K562 (cell line): ENCODE data around the gene ADARB2. TPM values are rescaled to one million over a fixed set of nuclear protein-coding genes. Genes with fewer than 3 reads are reported as not detected.

ENCODE experiments used
- ATAC-seq: fragments of 200-7000 bp; cut with Tn5 transposase; 3 replicates; pipeline ENCODE4 v1.9.1; 2020; ENCODE audit warnings: moderate library complexity
- BruUV-seq: library from RNA; stranded (reverse); fragments of 400-500 nt; replicated peaks from 2 replicates; lab custom pipeline; 2021; lab: Mats Ljungman, UMichigan
- CTCF ChIA-PET: fragments of 300-600 bp; formaldehyde crosslinking; extraction: SDS; loops from one replicate; lab custom pipeline; 2021; ENCODE audit warnings: low intra/inter-chr PET ratio; lab: Yijun Ruan, JAX
- POLR2A ChIA-PET: fragments of 300-600, 350-650 bp; sonication (Branson Sonifier 250); formaldehyde crosslinking; extraction: SDS; loops from one replicate; lab custom pipeline; 2021; ENCODE audit warnings: antibody characterized with exemption, inconsistent platforms; lab: Yijun Ruan, JAX
- DNase-seq, 4 experiments: peaks; one replicate each; pipeline versions ENCODE4 v3.0.0 to v3.0.0-alpha.2; 2011 to 2018; ENCODE audit warnings: low spot score in 3 of 4, mixed read lengths in 3 of 4; ENCODE audit errors: extremely low read depth in 1 of 4
- FAIRE-seq: peaks from 2 replicates; lab custom pipeline; 2011; peaks lifted over from hg19 to GRCh38; lab: Jason Lieb, UNC
- H2AFZ ChIP-seq: 2 replicates; pipeline ENCODE4 v1.6.0; 2011; ENCODE audit warnings: low read depth, low read length, control low read depth, inconsistent platforms
- H3K27ac ChIP-seq: fragments of 200-600 bp; 3 replicates; pipeline ENCODE4 v1.8.0; 2011; ENCODE audit warnings: low read depth, mild to moderate bottlenecking, control low read depth, inconsistent platforms, low read length, moderate library complexity, mixed read lengths; ENCODE audit errors: extremely low read depth
- H3K27me3 ChIP-seq, 2 experiments: fragments of 300-600 bp in 1 of 2; 2 replicates in 1 of 2; 3 replicates in 1 of 2; pipeline versions ENCODE4 v1.6.0 to v1.8.0; 2011; ENCODE audit warnings: inconsistent platforms in 2 of 2, low read length in 2 of 2, mild to moderate bottlenecking in 1 of 2, mixed read lengths in 1 of 2, moderate library complexity in 1 of 2; ENCODE audit not compliant: control insufficient read depth in 2 of 2, insufficient read depth in 2 of 2
- H3K36me3 ChIP-seq: fragments of 300-600 bp; 3 replicates; pipeline ENCODE4 v1.8.0; 2011; ENCODE audit warnings: mild to moderate bottlenecking, low read length, inconsistent platforms; ENCODE audit not compliant: control insufficient read depth, insufficient read depth
- H3K4me1 ChIP-seq, 2 experiments: fragments of 200-600 bp in 1 of 2; replicated peaks in 1 of 2; 2 replicates in 1 of 2; 3 replicates in 1 of 2; pipeline versions ENCODE4 v1.5.1 to v1.8.0; 2011; ENCODE audit warnings: inconsistent platforms in 2 of 2, low read length in 2 of 2, mild to moderate bottlenecking in 1 of 2, mixed read lengths in 1 of 2, moderate library complexity in 1 of 2; ENCODE audit not compliant: control insufficient read depth in 2 of 2, insufficient read depth in 2 of 2
- H3K4me2 ChIP-seq: 2 replicates; pipeline ENCODE4 v1.6.1; 2011; ENCODE audit warnings: low read length, control low read depth, inconsistent platforms, mixed read lengths; ENCODE audit not compliant: insufficient read depth
- H3K4me3 ChIP-seq: fragments of 200-600 bp; sonication (generic), shearing (Covaris generic); 2 replicates; pipeline ENCODE4 v1.5.1; 2016; ENCODE audit warnings: control low read depth, inconsistent platforms
- H3K79me2 ChIP-seq: fragments of 200-600 bp; 3 replicates; pipeline ENCODE4 v1.8.0; 2011; ENCODE audit warnings: low read length, inconsistent platforms; ENCODE audit not compliant: control insufficient read depth, insufficient read depth
- H3K9ac ChIP-seq, 2 experiments: 2 replicates each; pipeline versions ENCODE4 v1.6.0 to v1.6.1; 2011; ENCODE audit warnings: low read depth in 2 of 2, low read length in 2 of 2, control low read depth in 1 of 2, inconsistent platforms in 1 of 2, mild to moderate bottlenecking in 1 of 2, mixed read lengths in 1 of 2; ENCODE audit not compliant: insufficient read depth in 1 of 2
- H3K9me1 ChIP-seq: one replicate; pipeline ENCODE4 v1.6.0; 2011; ENCODE audit warnings: inconsistent platforms, mild to moderate bottlenecking, low read length, moderate library complexity; ENCODE audit not compliant: control insufficient read depth, insufficient read depth
- H3K9me3 ChIP-seq: replicated peaks from 2 replicates; pipeline ENCODE4 v1.5.1; 2011; ENCODE audit warnings: low read depth, low read length, inconsistent platforms; ENCODE audit not compliant: control insufficient read depth, insufficient read depth
- H4K20me1 ChIP-seq: replicated peaks from 2 replicates; pipeline ENCODE4 v1.6.1; 2011; ENCODE audit warnings: low read length, inconsistent platforms, mixed read lengths; ENCODE audit not compliant: control insufficient read depth, insufficient read depth
- CBX8 ChIP-seq: fragments of 200-600 bp; sonication (generic); IDR thresholded peaks from 2 replicates; pipeline ENCODE4 v1.6.1; 2012; ENCODE audit warnings: borderline replicate concordance, mixed run types, low read depth, mild to moderate bottlenecking, moderate library complexity, mixed read lengths, low read length, control low read depth, inconsistent platforms; ENCODE audit not compliant: poor library complexity, severe bottlenecking; ENCODE audit errors: extremely low read depth
- E2F8 ChIP-seq: fragments of 450-650 bp; IDR thresholded peaks from 2 replicates; pipeline ENCODE4 v1.7.1; 2018; ENCODE audit warnings: mild to moderate bottlenecking, low read depth; ENCODE audit not compliant: partially characterized antibody
- KLF16 ChIP-seq: IDR thresholded peaks from 2 replicates; pipeline ENCODE4 v1.6.1; 2016; ENCODE audit warnings: antibody characterized with exemption
- PTBP1 ChIP-seq: fragments of 200-400 bp; formaldehyde crosslinking; IDR thresholded peaks from 2 replicates; pipeline ENCODE4 v1.6.1; 2017; ENCODE audit warnings: low read depth, low read length
- TCF15 ChIP-seq: fragments of 250-450 bp; sonication (Bioruptor Pico); IDR thresholded peaks from 2 replicates; pipeline ENCODE4 v1.8.0; 2022; ENCODE audit warnings: moderate library complexity, mild to moderate bottlenecking, inconsistent platforms
- ZNF668 ChIP-seq: fragments of 250-450 bp; sonication (Bioruptor Pico); IDR thresholded peaks from 2 replicates; pipeline ENCODE4 v1.8.0; 2022; ENCODE audit warnings: mild to moderate bottlenecking, inconsistent platforms
- WGBS: fragments of 100-300 bp; shearing (Covaris generic); methylation state at CpG from one replicate; pipeline ENCODE4 v1.1.6; 2016; ENCODE audit warnings: low coverage, mixed read lengths; ENCODE audit not compliant: insufficient coverage; ENCODE audit errors: missing lambda C conversion rate; 5-methylcytosine and 5-hydroxymethylcytosine counted together
- in situ Hi-C: fragments of 300-500 bp; cut with MboI; formaldehyde crosslinking; loops from 4 replicates; pipeline ENCODE4 v1.15.0; 2018; ENCODE audit warnings: inconsistent platforms, mixed read lengths
- intact Hi-C: fragments of 100-400 bp; cut with micrococcal nuclease; formaldehyde crosslinking; loops from 2 replicates; pipeline ENCODE4 v1.14.2; 2022
- polyA plus RNA-seq, 8 experiments: library from polyadenylated mRNA; depleted of rRNA in 4 of 8; stranded (reverse) in 5 of 8; unstranded in 3 of 8; fragments of >200 nt; fragmentation: Nextera tagmentation in 2 of 8; fragmentation: Illumina TruSeq in 1 of 8; extraction: Ambion mirVana in 2 of 8; extraction: Trizol in 1 of 8; gene quantifications; 2 replicates each; pipeline versions ENCODE4 v1.2.1 to v1.2.3, GENCODE V29; 2011 to 2014; ENCODE audit warnings: inconsistent platforms in 1 of 8, missing spikeins in 1 of 8
- total RNA-seq, 7 experiments: library from RNA; depleted of rRNA in 6 of 7; stranded (reverse); fragments of >200 nt in 6 of 7; fragmentation: Illumina TruSeq in 2 of 7; extraction: Trizol in 2 of 7; gene quantifications; 2 replicates each; pipeline versions ENCODE4 v1.2.1 to v1.2.3, GENCODE V29; 2011 to 2021; ENCODE audit warnings: low replicate concordance in 1 of 7

Gene ADARB2
- total and polyA plus RNA-seq, 9 of the 15 experiments (the other 6 are each of a cell fraction or from before 2014, with no cell fraction given) = not detected

GRCh38 chr10:1230592-1231275, 506.6 kb downstream of the ADARB2 start:
- no peak overlapping the region for H2AFZ ChIP-seq
- 0% methylated on average over 9 of the region's 9 CpGs for WGBS
- in situ Hi-C loops (no loop called here), intact Hi-C loops (no loop called here)
- no peak for DNase-seq
- BruUV-seq = no TSS peak
- ChIA-PET POLR2A (interaction anchor here (2.1 kb wide), 1 partner anchor 13 kb away, joined by 10 read pairs; no protein-coding TSS in a partner anchor), CTCF (no interaction called here)
- H3K4me1 ChIP-seq = no peaks in the 10 kb centered on the region
- no peaks in the 10 kb centered on the region for H3K36me3 ChIP-seq
- ATAC-seq = no peak
- H3K9me1 ChIP-seq = no peaks in the 10 kb centered on the region
- H3K27me3 ChIP-seq = peaks cover 2 to 45% of the 10 kb centered on the region in 2 experiments; a peak in 3 of 5 replicates
- no peak overlapping the region for H3K27ac ChIP-seq
- TF ChIP-seq KLF16 (no peak), CBX8 (no peak), E2F8 (no peak), ZNF668 (no peak), PTBP1 (no peak), TCF15 (CRISPR knock-in tag) (no peak)
- no peaks in the 10 kb centered on the region for H3K9me3 ChIP-seq
- no peak overlapping the region for H3K4me2 ChIP-seq
- FAIRE-seq = no peak
- H3K4me3 ChIP-seq = no peak overlapping the region
- no peak overlapping the region for H3K9ac ChIP-seq
- no peaks in the 10 kb centered on the region for H3K79me2 ChIP-seq
- H4K20me1 ChIP-seq = no peaks in the 10 kb centered on the region; the same call in 1 of the 2 replicates
